ENCODE data around the gene TMEM132D. TPM values are rescaled to one million over a fixed set of nuclear protein-coding genes. Genes with fewer than 3 reads are reported as not detected.

The TMEM132D gene
- total RNA-seq, 2 donors from 2014 or later = 4.4 to 14.2 TPM

DNA sequence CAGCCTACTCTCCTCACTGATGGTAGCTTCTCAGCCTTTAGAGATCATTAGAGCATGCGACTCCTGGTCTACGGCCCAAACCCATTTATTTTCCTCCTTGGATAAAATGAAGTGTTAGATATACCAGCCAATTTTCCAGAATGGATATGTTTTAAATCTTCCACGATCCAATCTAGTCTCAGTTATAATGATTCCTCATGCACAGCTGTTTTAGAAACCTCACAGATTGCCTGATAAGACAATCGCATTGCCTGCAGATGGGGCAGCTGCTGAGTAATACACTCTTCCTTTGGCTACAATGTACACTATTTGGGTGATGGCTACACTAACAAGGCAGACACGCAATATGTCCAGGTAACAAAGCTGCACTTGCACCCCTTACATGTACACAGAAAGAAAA is 823.4 kb downstream of the TMEM132D start:
- Histone ChIP-seq H3K4me1 (ENCODE audit: control insufficient read depth, insufficient read depth, low read length) (peaks cover 8% of the 10 kb centered on the region), H3K9me3 (ENCODE audit: control insufficient read depth, low read length) (no peaks in the 10 kb centered on the region), H3K4me3 (ENCODE audit: low read length) (no peak overlapping the region), H3K9ac (ENCODE audit: extremely low read depth, low read length, poor library complexity, severe bottlenecking) (no peak overlapping the region), H3K36me3 (ENCODE audit: control insufficient read depth, insufficient read depth, low read length) (no peaks in the 10 kb centered on the region), H3K27ac (ENCODE audit: low read depth, low read length) (no peak overlapping the region), H3K27me3 (ENCODE audit: control insufficient read depth, insufficient read depth, low read length, poor library complexity, severe bottlenecking) (no peaks in the 10 kb centered on the region)
- 85 to 100% methylated on average over 3 to 5 of the region's 5 CpGs for WGBS, 2 experiments (ENCODE audit: insufficient coverage in 1 of 2, insufficient read length in 1 of 2)
- Mint-ChIP-seq H3K4me3 (no peak overlapping the region), H3K9me3 (no peaks in the 10 kb centered on the region), H3K27me3 (ENCODE audit: insufficient read depth) (peaks cover 4% of the 10 kb centered on the region), H3K27ac (no peak overlapping the region), H3K36me3 (ENCODE audit: low read depth) (peaks cover 15% of the 10 kb centered on the region), H3K4me1 (peaks cover 13% of the 10 kb centered on the region)
- TF ChIP-seq, protein P1, sequence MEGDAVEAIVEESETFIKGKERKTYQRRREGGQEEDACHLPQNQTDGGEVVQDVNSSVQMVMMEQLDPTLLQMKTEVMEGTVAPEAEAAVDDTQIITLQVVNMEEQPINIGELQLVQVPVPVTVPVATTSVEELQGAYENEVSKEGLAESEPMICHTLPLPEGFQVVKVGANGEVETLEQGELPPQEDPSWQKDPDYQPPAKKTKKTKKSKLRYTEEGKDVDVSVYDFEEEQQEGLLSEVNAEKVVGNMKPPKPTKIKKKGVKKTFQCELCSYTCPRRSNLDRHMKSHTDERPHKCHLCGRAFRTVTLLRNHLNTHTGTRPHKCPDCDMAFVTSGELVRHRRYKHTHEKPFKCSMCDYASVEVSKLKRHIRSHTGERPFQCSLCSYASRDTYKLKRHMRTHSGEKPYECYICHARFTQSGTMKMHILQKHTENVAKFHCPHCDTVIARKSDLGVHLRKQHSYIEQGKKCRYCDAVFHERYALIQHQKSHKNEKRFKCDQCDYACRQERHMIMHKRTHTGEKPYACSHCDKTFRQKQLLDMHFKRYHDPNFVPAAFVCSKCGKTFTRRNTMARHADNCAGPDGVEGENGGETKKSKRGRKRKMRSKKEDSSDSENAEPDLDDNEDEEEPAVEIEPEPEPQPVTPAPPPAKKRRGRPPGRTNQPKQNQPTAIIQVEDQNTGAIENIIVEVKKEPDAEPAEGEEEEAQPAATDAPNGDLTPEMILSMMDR (conservative IDR thresholded peaks at IDR 0.05) = no peak
- peak; percentile 30 for DNase-seq

DNA sequence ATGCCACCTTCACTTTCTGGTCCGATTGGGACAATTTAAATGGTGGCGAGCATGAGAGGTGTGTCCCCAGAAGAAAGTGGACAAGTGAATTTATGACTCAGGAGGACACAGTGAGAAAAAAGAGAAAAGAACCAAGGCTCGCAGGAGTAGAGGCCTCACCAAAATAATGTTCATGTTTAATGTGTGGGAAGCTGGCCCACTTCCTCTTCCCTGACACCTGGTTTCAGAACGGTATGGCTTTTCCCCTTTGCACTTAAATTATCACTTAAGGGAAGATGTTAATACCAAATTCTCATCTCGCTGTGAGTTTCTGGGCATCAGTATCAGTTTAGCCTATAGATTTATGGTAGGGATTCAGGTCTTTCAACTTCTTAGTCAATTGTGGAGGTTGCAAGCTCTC is 824.1 kb downstream of the TMEM132D start:
- H3K4me3 Mint-ChIP-seq = no peak overlapping the region
- no peaks in the 10 kb centered on the region for H3K9me3 Mint-ChIP-seq
- TF ChIP-seq, protein P1 (conservative IDR thresholded peaks at IDR 0.05) = no peak
- Histone ChIP-seq H3K36me3 (ENCODE audit: control insufficient read depth, insufficient read depth, low read length) (no peaks in the 10 kb centered on the region), H3K9me3 (ENCODE audit: control insufficient read depth, low read length) (no peaks in the 10 kb centered on the region), H3K27ac (ENCODE audit: low read depth, low read length) (no peak overlapping the region), H3K4me3 (ENCODE audit: low read length) (no peak overlapping the region), H3K9ac (ENCODE audit: extremely low read depth, low read length, poor library complexity, severe bottlenecking) (no peak overlapping the region), H3K4me1 (ENCODE audit: control insufficient read depth, insufficient read depth, low read length) (peaks cover 8% of the 10 kb centered on the region), H3K27me3 (ENCODE audit: control insufficient read depth, insufficient read depth, low read length, poor library complexity, severe bottlenecking) (no peaks in the 10 kb centered on the region)
- peaks cover 17% of the 10 kb centered on the region for H3K36me3 Mint-ChIP-seq (ENCODE audit: low read depth)
- H3K4me1 Mint-ChIP-seq = peaks cover 13% of the 10 kb centered on the region
- 97 to 98% methylated on average over 3 to 5 of the region's 5 CpGs for WGBS, 2 experiments (ENCODE audit: insufficient coverage in 1 of 2, insufficient read length in 1 of 2)
- DNase-seq = no peak
- H3K27me3 Mint-ChIP-seq (ENCODE audit: insufficient read depth) = peaks cover 4% of the 10 kb centered on the region
- no peak overlapping the region for H3K27ac Mint-ChIP-seq

DNA sequence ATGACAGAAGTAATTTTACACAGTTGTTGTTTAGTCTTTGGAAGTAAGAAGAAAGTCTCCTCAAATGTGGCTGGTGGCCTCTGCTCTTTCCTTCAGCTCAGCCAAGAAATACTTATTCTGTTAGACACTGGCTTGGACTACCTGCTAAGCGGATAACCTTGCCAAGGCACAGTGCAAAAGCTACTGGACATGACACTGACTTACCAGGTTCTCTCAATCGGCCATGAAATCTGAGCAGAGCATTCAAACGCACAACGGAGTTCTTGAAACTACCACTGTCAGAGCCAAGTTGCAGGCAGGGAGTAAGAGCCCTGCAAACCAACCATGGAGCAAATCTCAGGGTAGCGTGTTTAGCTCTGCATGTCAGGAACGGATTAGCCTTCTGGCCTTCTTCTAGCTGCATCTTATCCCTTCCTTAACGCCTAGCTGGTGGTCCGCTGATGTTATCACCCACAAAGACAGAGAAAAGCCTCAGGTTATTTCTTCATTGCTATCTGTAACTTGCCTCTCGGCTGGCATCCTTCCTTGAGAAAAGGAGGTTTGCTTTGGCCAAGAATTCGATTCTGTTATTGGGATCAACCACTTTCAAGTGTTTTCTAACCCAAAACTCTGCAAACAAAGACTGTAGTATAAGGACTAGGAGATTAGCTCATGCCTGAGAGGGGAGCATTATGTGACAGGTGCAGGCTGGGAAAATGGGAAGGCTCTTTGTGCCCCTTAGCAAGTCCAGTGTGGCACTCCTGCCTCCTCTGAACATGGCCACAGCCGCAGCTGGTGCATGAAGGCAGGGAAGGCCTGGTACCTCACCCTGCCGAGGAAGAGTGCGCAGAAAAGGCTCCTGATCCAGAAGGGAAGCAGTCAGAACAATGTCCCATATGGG is 827.1 kb downstream of the TMEM132D start:
- Histone ChIP-seq H3K9ac (ENCODE audit: extremely low read depth, low read length, poor library complexity, severe bottlenecking) (no peak overlapping the region), H3K4me1 (ENCODE audit: control insufficient read depth, insufficient read depth, low read length) (peaks cover 8% of the 10 kb centered on the region), H3K27me3 (ENCODE audit: control insufficient read depth, insufficient read depth, low read length, poor library complexity, severe bottlenecking) (peaks cover 6% of the 10 kb centered on the region), H3K36me3 (ENCODE audit: control insufficient read depth, insufficient read depth, low read length) (no peaks in the 10 kb centered on the region), H3K4me3 (ENCODE audit: low read length) (no peak overlapping the region), H3K9me3 (ENCODE audit: control insufficient read depth, low read length) (no peaks in the 10 kb centered on the region), H3K27ac (ENCODE audit: low read depth, low read length) (no peak overlapping the region)
- H3K27ac Mint-ChIP-seq = no peak overlapping the region
- H3K9me3 Mint-ChIP-seq = no peaks in the 10 kb centered on the region
- H3K36me3 Mint-ChIP-seq (ENCODE audit: low read depth) = peaks cover 32% of the 10 kb centered on the region
- DNase-seq = peak; percentile 69
- peaks cover 13% of the 10 kb centered on the region for H3K4me1 Mint-ChIP-seq
- H3K27me3 Mint-ChIP-seq (ENCODE audit: insufficient read depth) = peaks cover 6% of the 10 kb centered on the region
- TF ChIP-seq, protein P1 (conservative IDR thresholded peaks at IDR 0.05) = no peak
- no peak overlapping the region for H3K4me3 Mint-ChIP-seq
- WGBS, 2 experiments (ENCODE audit: insufficient coverage in 1 of 2, insufficient read length in 1 of 2) = 79 to 85% methylated on average over 13 of the region's 13 CpGs
